AG10803 (cell line): Measurements from ENCODE around the gene PPP6R1.

ENCODE experiments used
- DNase-seq: peaks from one replicate; pipeline ENCODE4 v3.0.0; 2010; ENCODE audit warnings: low read depth
- H3K4me3 ChIP-seq: 2 replicates; pipeline ENCODE4 v1.5.1; 2011; ENCODE audit warnings: mild to moderate bottlenecking, low read length, control low read depth
- CTCF ChIP-seq: conservative IDR thresholded peaks from 2 replicates; pipeline ENCODE4 v1.5.1; 2011; ENCODE audit warnings: mild to moderate bottlenecking, low read length, control low read depth, inconsistent platforms

PPP6R1 gene

GRCh38 chr19:55252760-55253663 is 5.8 kb downstream of the PPP6R1 start:
- DNase-seq = no peak
- no peak overlapping the region for H3K4me3 ChIP-seq
- no peak for TF ChIP-seq CTCF

GRCh38 chr19:55251341-55252081 is 7.3 kb downstream of the PPP6R1 start:
- no peak for TF ChIP-seq CTCF
- no peak overlapping the region for H3K4me3 ChIP-seq
- no peak for DNase-seq

GRCh38 chr19:55250262-55251036 is 8.4 kb downstream of the PPP6R1 start:
- no peak for DNase-seq
- H3K4me3 ChIP-seq = no peak overlapping the region
- TF ChIP-seq CTCF = no peak

GRCh38 chr19:55249841-55250240 is 9.0 kb downstream of the PPP6R1 start:
- DNase-seq = no peak
- no peak for TF ChIP-seq CTCF
- H3K4me3 ChIP-seq = no peak overlapping the region

GRCh38 chr19:55248704-55249103 is 10.1 kb downstream of the PPP6R1 start:
- TF ChIP-seq CTCF = no peak
- DNase-seq = no peak
- no peak overlapping the region for H3K4me3 ChIP-seq

GRCh38 chr19:55248166-55248675 is 10.6 kb downstream of the PPP6R1 start:
- no peak for TF ChIP-seq CTCF
- no peak for DNase-seq
- no peak overlapping the region for H3K4me3 ChIP-seq
